K562 (cell line): ENCODE results near the gene ESR2. TPM values are rescaled to one million over a fixed set of nuclear protein-coding genes. Genes with fewer than 3 reads are reported as not detected.

Experiments
- ATAC-seq: fragments of 200-7000 bp; cut with Tn5 transposase; 3 replicates; pipeline ENCODE4 v1.9.1; 2020; ENCODE audit warnings: moderate library complexity
- BruUV-seq: library from RNA; stranded (reverse); fragments of 400-500 nt; replicated peaks from 2 replicates; lab custom pipeline; 2021; lab: Mats Ljungman, UMichigan
- CTCF ChIA-PET: fragments of 300-600 bp; formaldehyde crosslinking; extraction: SDS; loops from one replicate; lab custom pipeline; 2021; ENCODE audit warnings: low intra/inter-chr PET ratio; lab: Yijun Ruan, JAX
- POLR2A ChIA-PET: fragments of 300-600, 350-650 bp; sonication (Branson Sonifier 250); formaldehyde crosslinking; extraction: SDS; loops from one replicate; lab custom pipeline; 2021; ENCODE audit warnings: antibody characterized with exemption, inconsistent platforms; lab: Yijun Ruan, JAX
- DNase-seq, 4 experiments: peaks; one replicate each; pipeline versions ENCODE4 v3.0.0 to v3.0.0-alpha.2; 2011 to 2018; ENCODE audit warnings: low spot score in 3 of 4, mixed read lengths in 3 of 4; ENCODE audit errors: extremely low read depth in 1 of 4
- FAIRE-seq: peaks from 2 replicates; lab custom pipeline; 2011; peaks lifted over from hg19 to GRCh38; lab: Jason Lieb, UNC
- H2AFZ ChIP-seq: 2 replicates; pipeline ENCODE4 v1.6.0; 2011; ENCODE audit warnings: low read depth, low read length, control low read depth, inconsistent platforms
- H3K27ac ChIP-seq: fragments of 200-600 bp; 3 replicates; pipeline ENCODE4 v1.8.0; 2011; ENCODE audit warnings: low read depth, mild to moderate bottlenecking, control low read depth, inconsistent platforms, low read length, moderate library complexity, mixed read lengths; ENCODE audit errors: extremely low read depth
- H3K27me3 ChIP-seq, 2 experiments: fragments of 300-600 bp in 1 of 2; 2 replicates in 1 of 2; 3 replicates in 1 of 2; pipeline versions ENCODE4 v1.6.0 to v1.8.0; 2011; ENCODE audit warnings: inconsistent platforms in 2 of 2, low read length in 2 of 2, mild to moderate bottlenecking in 1 of 2, mixed read lengths in 1 of 2, moderate library complexity in 1 of 2; ENCODE audit not compliant: control insufficient read depth in 2 of 2, insufficient read depth in 2 of 2
- H3K36me3 ChIP-seq: fragments of 300-600 bp; 3 replicates; pipeline ENCODE4 v1.8.0; 2011; ENCODE audit warnings: mild to moderate bottlenecking, low read length, inconsistent platforms; ENCODE audit not compliant: control insufficient read depth, insufficient read depth
- H3K4me1 ChIP-seq, 2 experiments: fragments of 200-600 bp in 1 of 2; replicated peaks in 1 of 2; 2 replicates in 1 of 2; 3 replicates in 1 of 2; pipeline versions ENCODE4 v1.5.1 to v1.8.0; 2011; ENCODE audit warnings: inconsistent platforms in 2 of 2, low read length in 2 of 2, mild to moderate bottlenecking in 1 of 2, mixed read lengths in 1 of 2, moderate library complexity in 1 of 2; ENCODE audit not compliant: control insufficient read depth in 2 of 2, insufficient read depth in 2 of 2
- H3K4me2 ChIP-seq: 2 replicates; pipeline ENCODE4 v1.6.1; 2011; ENCODE audit warnings: low read length, control low read depth, inconsistent platforms, mixed read lengths; ENCODE audit not compliant: insufficient read depth
- H3K4me3 ChIP-seq: fragments of 200-600 bp; sonication (generic), shearing (Covaris generic); 2 replicates; pipeline ENCODE4 v1.5.1; 2016; ENCODE audit warnings: control low read depth, inconsistent platforms
- H3K79me2 ChIP-seq: fragments of 200-600 bp; 3 replicates; pipeline ENCODE4 v1.8.0; 2011; ENCODE audit warnings: low read length, inconsistent platforms; ENCODE audit not compliant: control insufficient read depth, insufficient read depth
- H3K9ac ChIP-seq, 2 experiments: 2 replicates each; pipeline versions ENCODE4 v1.6.0 to v1.6.1; 2011; ENCODE audit warnings: low read depth in 2 of 2, low read length in 2 of 2, control low read depth in 1 of 2, inconsistent platforms in 1 of 2, mild to moderate bottlenecking in 1 of 2, mixed read lengths in 1 of 2; ENCODE audit not compliant: insufficient read depth in 1 of 2
- H3K9me1 ChIP-seq: one replicate; pipeline ENCODE4 v1.6.0; 2011; ENCODE audit warnings: inconsistent platforms, mild to moderate bottlenecking, low read length, moderate library complexity; ENCODE audit not compliant: control insufficient read depth, insufficient read depth
- H3K9me3 ChIP-seq: replicated peaks from 2 replicates; pipeline ENCODE4 v1.5.1; 2011; ENCODE audit warnings: low read depth, low read length, inconsistent platforms; ENCODE audit not compliant: control insufficient read depth, insufficient read depth
- H4K20me1 ChIP-seq: replicated peaks from 2 replicates; pipeline ENCODE4 v1.6.1; 2011; ENCODE audit warnings: low read length, inconsistent platforms, mixed read lengths; ENCODE audit not compliant: control insufficient read depth, insufficient read depth
- WGBS: fragments of 100-300 bp; shearing (Covaris generic); methylation state at CpG from one replicate; pipeline ENCODE4 v1.1.6; 2016; ENCODE audit warnings: low coverage, mixed read lengths; ENCODE audit not compliant: insufficient coverage; ENCODE audit errors: missing lambda C conversion rate; 5-methylcytosine and 5-hydroxymethylcytosine counted together
- in situ Hi-C: fragments of 300-500 bp; cut with MboI; formaldehyde crosslinking; loops from 4 replicates; pipeline ENCODE4 v1.15.0; 2018; ENCODE audit warnings: inconsistent platforms, mixed read lengths
- intact Hi-C: fragments of 100-400 bp; cut with micrococcal nuclease; formaldehyde crosslinking; loops from 2 replicates; pipeline ENCODE4 v1.14.2; 2022
- polyA plus RNA-seq, 8 experiments: library from polyadenylated mRNA; depleted of rRNA in 4 of 8; stranded (reverse) in 5 of 8; unstranded in 3 of 8; fragments of >200 nt; fragmentation: Nextera tagmentation in 2 of 8; fragmentation: Illumina TruSeq in 1 of 8; extraction: Ambion mirVana in 2 of 8; extraction: Trizol in 1 of 8; gene quantifications; 2 replicates each; pipeline versions ENCODE4 v1.2.1 to v1.2.3, GENCODE V29; 2011 to 2014; ENCODE audit warnings: inconsistent platforms in 1 of 8, missing spikeins in 1 of 8
- total RNA-seq, 7 experiments: library from RNA; depleted of rRNA in 6 of 7; stranded (reverse); fragments of >200 nt in 6 of 7; fragmentation: Illumina TruSeq in 2 of 7; extraction: Trizol in 2 of 7; gene quantifications; 2 replicates each; pipeline versions ENCODE4 v1.2.1 to v1.2.3, GENCODE V29; 2011 to 2021; ENCODE audit warnings: low replicate concordance in 1 of 7
- TF ChIP-seq, protein P1 (sequence below): fragments of 150-350 bp; IDR thresholded peaks from 2 replicates; pipeline ENCODE4 v1.6.1; 2014; ENCODE audit warnings: low read depth, mild to moderate bottlenecking, low read length, borderline replicate concordance
- TF ChIP-seq, protein P2 (sequence below): fragments of 450-650 bp; IDR thresholded peaks from 2 replicates; pipeline ENCODE4 v1.6.1; 2016

ESR2 gene
- total and polyA plus RNA-seq, 9 of the 15 experiments (the other 6 are each of a cell fraction or from before 2014, with no cell fraction given): 0.07 to 3.8 (median 2.0) TPM

DNA sequence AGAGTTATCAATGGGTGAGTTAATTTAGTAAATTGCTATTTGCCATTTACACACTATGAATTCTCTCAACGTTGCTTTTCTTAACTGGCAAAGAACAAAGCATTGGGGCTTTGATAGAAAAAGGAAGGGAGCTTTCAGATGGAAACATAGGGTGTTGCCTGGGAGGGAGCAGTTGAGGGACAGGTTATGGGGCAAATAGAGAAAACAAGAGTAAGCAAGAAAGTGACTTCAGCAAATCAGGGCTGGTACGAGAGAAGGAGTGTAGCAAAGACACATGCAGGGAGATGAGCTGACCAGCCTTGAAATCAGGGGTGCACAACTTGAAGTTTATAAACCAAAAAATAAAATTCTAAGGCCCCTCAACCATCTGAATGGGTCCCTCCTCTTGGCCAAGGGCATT is 15.7 kb downstream of the ESR2 start:
- no peak overlapping the region for H2AFZ ChIP-seq
- in situ Hi-C loops (no loop called here), intact Hi-C loops (no loop called here)
- no peak overlapping the region for H3K9ac ChIP-seq
- ATAC-seq (no peak; the same call in 2 of the 3 replicates), DNase-seq (no peak), FAIRE-seq (no peak)
- H3K9me1 ChIP-seq: no peaks in the 10 kb centered on the region
- peaks cover 0 to 16% of the 10 kb centered on the region in 2 experiments; a peak in 4 of 5 replicates for H3K4me1 ChIP-seq
- ChIA-PET CTCF (no interaction called here), POLR2A (interaction anchor here (0.5 to 2.7 kb wide), 2 partner anchors 12 to 27 kb away, joined by 3 to 8 read pairs; no protein-coding TSS in a partner anchor)
- BruUV-seq: no TSS peak
- H3K4me3 ChIP-seq: no peak overlapping the region
- 51% methylated on average over 2 of the region's 2 CpGs for WGBS
- no peaks in the 10 kb centered on the region for H3K36me3 ChIP-seq
- no peaks in the 10 kb centered on the region for H3K9me3 ChIP-seq
- H3K27ac ChIP-seq: no peak overlapping the region
- no peaks in the 10 kb centered on the region for H3K79me2 ChIP-seq
- no peaks in the 10 kb centered on the region for H3K27me3 ChIP-seq
- TF ChIP-seq, protein P1, sequence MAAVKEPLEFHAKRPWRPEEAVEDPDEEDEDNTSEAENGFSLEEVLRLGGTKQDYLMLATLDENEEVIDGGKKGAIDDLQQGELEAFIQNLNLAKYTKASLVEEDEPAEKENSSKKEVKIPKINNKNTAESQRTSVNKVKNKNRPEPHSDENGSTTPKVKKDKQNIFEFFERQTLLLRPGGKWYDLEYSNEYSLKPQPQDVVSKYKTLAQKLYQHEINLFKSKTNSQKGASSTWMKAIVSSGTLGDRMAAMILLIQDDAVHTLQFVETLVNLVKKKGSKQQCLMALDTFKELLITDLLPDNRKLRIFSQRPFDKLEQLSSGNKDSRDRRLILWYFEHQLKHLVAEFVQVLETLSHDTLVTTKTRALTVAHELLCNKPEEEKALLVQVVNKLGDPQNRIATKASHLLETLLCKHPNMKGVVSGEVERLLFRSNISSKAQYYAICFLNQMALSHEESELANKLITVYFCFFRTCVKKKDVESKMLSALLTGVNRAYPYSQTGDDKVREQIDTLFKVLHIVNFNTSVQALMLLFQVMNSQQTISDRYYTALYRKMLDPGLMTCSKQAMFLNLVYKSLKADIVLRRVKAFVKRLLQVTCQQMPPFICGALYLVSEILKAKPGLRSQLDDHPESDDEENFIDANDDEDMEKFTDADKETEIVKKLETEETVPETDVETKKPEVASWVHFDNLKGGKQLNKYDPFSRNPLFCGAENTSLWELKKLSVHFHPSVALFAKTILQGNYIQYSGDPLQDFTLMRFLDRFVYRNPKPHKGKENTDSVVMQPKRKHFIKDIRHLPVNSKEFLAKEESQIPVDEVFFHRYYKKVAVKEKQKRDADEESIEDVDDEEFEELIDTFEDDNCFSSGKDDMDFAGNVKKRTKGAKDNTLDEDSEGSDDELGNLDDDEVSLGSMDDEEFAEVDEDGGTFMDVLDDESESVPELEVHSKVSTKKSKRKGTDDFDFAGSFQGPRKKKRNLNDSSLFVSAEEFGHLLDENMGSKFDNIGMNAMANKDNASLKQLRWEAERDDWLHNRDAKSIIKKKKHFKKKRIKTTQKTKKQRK: no peak
- TF ChIP-seq, protein P2, sequence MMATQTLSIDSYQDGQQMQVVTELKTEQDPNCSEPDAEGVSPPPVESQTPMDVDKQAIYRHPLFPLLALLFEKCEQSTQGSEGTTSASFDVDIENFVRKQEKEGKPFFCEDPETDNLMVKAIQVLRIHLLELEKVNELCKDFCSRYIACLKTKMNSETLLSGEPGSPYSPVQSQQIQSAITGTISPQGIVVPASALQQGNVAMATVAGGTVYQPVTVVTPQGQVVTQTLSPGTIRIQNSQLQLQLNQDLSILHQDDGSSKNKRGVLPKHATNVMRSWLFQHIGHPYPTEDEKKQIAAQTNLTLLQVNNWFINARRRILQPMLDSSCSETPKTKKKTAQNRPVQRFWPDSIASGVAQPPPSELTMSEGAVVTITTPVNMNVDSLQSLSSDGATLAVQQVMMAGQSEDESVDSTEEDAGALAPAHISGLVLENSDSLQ: peak; percentile 27; the same call in 1 of the 2 replicates
- H3K4me2 ChIP-seq: no peak overlapping the region
- H4K20me1 ChIP-seq: no peaks in the 10 kb centered on the region; the same call in 1 of the 2 replicates
